ENCODE results near the gene RUSC2.
A peak's percentile ranks its signal among the peaks of the same experiment; 100 is the strongest.
"Not testable (repeated sequence)": the region's sequence is repeated elsewhere in the genome, so short reads cannot be mapped to it uniquely, and the experiment has no call there.

Gene RUSC2

GRCh38 chr9:35495984-35496383 lies 6.1 kb downstream of the RUSC2 start:
- DNase-seq (ENCODE audit: low read depth, low spot score) = no peak

DNA sequence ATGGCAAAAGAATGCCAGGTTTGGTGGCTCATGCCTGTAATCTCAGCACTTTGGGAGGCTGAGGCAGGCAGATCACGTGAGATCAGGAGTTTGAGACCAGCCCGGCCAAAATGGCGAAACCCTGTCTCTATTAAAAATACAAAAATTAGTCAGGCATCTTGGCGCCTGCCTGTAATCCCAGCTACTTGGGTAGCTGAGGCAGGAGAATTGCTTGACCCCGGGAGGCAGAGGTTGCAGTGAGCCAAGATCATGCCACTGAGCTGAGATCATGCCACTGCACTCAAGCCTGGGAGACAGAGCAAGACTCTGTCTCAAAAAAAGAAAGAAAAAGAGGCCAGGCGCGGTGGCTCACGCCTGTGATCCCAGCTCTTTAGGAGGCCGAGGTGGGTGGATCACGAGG lies 8.3 kb downstream of the RUSC2 start:
- DNase-seq (ENCODE audit: low read depth, low spot score) = not testable (repeated sequence)

DNA sequence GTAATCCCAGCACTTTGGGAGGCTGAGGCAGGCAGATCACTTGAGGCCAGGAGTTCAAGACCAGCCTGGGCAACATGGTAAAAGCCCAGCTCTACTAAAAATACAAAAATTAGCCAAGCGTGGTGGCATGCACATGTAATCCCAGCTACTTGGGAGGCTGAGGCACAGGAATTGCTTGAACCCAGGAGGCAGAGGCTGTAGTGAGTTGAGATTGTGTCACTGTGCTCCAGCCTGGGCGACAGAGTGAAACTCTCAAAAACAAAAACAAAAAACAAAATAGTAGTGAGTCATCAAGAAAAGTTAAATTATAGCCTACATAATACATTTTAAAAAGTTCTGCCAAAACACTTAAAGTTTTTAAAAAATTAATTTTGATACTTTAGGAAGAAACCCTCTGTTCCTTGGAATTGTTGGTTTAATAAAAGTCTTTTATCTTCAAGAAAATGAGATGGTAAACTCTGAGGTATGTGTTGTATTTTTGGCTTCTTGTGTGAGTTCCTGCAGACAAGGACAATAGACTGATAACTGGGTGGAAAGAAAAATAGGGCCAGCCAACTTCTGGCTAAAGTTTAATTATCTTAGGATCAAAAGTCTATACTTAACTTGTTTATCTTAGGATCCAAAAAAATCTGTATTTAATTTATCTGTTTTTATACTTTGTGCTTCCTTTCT lies 9.3 kb downstream of the RUSC2 start:
- no peak for DNase-seq (ENCODE audit: low read depth, low spot score)

- DNase-seq (ENCODE audit: low read depth, low spot score) = no peak
Observed at GRCh38 chr9:35499701-35500030, 9.8 kb downstream of the RUSC2 start.

DNA sequence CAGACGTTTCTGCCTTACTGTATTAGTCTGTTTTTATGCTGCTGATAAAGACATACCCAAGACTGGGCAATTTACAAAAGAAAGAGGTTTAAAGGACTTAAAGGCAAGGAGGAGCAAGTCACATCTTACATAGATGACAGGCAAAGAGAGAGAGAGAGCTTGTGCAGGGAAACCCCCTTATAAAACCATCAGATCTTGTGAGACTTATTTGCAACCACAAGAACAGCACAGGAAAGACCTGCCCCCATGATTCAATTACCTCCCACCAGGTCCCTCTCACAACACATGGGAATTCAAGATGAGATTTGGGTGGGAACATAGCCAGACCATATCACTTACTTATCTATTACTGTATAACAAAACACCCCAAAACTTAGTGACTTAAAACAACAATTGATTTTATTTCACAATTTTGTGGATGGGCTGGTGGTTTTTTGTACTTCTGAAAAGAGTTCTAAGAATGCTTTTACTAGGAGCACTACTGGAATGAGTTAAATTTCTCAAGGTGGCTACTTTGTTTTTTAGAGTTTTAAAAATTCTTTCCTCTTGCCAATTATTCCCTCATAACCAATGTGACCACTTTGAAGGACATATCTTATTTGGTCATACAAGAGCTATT lies 10.3 kb downstream of the RUSC2 start:
- no peak for DNase-seq (ENCODE audit: low read depth, low spot score)

DNA sequence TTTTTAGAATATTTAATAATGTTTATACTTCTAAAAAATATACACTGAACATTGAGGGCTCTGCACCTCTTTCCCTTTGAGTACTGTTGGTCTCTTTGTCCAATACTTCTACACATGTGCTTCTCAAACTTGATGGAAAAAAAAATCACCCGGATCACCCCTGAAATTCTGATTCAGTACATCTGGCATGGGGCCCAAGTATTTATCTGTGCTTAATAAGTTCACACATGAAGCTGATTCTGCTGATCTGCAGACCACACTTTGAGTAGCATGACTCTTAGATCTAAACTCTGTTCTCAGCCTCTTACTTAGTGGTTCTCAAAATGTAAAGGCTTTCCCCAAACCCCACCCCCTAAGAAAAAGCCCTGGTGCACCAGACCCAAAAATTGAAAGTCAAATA lies 12.0 kb downstream of the RUSC2 start:
- DNase-seq (ENCODE audit: low read depth, low spot score) = no peak

- no peak for DNase-seq (ENCODE audit: low read depth, low spot score)
Observed at GRCh38 chr9:35506359-35506758, 16.4 kb downstream of the RUSC2 start.

DNA sequence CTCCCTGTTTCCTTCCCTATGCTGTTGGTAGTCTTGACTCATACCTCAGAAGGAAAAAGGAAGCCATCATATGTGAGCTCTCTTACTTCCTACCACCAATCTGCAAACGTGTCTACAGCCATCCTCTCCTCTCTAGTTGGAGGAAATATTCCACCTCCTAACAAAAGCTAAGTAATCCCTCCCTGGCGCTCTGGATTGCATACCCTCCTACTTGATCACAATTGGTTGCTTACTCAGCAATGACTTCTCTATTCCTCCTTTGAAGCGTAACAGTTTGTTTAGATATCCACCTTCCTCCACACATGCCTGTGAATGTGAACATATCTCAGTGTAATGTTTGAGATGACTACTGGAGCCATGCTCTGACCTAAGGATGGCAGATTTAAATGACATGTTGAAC lies 18.2 kb downstream of the RUSC2 start:
- DNase-seq (ENCODE audit: low read depth, low spot score) = no peak

GRCh38 chr9:35510383-35510753 lies 20.5 kb downstream of the RUSC2 start:
- DNase-seq (ENCODE audit: low read depth, low spot score) = no peak

- peak; percentile 69 for DNase-seq (ENCODE audit: low read depth, low spot score)
Observed at GRCh38 chr9:35510754-35511428, 21.0 kb downstream of the RUSC2 start.

DNA sequence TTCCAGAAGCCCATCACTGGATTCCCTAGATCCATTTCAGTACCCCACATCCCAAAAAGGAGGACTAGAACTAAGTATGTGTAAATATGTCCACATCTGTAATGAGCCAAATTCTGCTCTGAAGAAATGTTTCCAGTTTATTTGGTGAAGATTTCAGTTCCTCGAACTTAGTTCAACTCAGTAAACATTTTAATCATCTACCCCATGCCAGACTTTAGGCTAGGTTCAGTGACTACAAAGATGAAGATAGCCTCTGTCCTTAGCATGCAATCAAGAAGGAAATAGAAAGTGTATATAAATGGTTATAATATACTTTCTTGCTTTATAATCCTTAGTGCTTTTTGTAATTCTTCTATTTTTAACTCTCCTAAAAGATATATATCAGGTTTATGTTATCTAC lies 21.5 kb downstream of the RUSC2 start:
- no peak for DNase-seq (ENCODE audit: low read depth, low spot score)

DNA sequence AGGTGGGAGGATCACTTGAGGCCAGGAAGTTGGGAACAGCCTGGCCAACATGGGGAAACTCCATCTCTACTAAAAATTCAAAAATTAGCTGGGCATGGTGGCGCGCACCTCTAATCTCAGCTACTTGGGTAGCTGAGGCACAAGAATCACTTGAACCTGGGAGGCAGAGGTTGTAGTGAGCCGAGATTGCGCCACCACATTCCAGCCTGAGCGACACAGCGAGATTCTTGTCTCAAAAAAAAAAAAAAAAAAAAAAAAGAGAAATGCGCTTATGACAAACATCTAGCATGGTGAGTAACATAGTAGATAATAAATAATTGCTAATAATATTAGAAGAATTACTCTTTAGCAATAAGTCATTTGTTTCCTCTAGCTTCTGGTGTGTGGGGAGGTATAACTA lies 25.9 kb downstream of the RUSC2 start:
- DNase-seq (ENCODE audit: low read depth, low spot score) = no peak

- DNase-seq (ENCODE audit: low read depth, low spot score) = no peak
Observed at GRCh38 chr9:35516479-35516878, 26.6 kb downstream of the RUSC2 start.

DNA sequence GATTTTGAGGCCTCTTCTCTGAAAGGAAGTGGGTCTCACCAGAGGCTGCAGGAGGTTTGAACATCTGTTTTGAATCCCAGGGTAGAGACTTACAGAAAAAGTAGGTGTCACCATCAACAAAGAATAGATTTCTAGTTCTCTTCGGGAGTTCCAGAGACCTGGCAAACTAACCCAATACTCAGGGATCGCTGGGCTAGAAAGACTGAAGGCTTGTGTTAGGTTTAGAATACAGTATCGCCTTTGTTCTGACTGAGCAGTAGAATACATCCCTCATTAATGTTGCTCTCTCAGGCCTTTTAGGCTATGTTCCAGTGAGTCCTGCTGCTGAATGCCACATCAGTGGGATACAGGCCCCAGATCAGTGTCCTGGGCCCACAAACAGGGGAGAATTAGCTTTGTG lies 27.2 kb downstream of the RUSC2 start:
- DNase-seq (ENCODE audit: low read depth, low spot score) = no peak

- DNase-seq (ENCODE audit: low read depth, low spot score) = no peak
Observed at GRCh38 chr9:35517552-35518224, 27.8 kb downstream of the RUSC2 start.

DNA sequence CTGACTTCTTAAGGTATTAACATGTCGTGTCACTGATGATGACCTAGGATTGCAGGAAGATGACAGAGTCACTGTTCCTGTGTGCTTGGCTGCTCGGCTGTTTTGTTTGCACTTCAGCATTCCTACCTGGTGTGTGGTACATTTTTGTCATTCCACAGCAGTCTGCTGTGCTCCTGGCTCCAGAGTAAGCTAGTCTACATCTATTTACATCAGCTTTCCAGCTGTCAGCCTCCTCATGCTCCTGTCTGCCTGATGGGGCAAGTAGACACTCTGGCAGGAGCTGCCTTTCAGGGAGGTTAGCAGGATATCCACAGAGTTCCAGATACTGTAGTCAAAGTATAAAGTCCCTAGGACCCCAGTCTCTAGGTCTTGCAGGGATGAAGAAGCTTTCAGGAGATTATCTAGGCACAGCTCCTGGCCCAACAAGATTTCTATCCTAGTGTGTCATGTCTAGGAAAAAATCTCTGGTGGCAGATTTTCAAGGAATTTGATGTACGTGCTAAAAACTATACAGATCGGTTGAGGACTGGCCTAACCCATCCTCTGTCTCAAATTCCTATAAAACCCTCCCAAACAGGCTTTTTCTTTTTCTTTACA lies 28.4 kb downstream of the RUSC2 start:
- no peak for DNase-seq (ENCODE audit: low read depth, low spot score)

DNA sequence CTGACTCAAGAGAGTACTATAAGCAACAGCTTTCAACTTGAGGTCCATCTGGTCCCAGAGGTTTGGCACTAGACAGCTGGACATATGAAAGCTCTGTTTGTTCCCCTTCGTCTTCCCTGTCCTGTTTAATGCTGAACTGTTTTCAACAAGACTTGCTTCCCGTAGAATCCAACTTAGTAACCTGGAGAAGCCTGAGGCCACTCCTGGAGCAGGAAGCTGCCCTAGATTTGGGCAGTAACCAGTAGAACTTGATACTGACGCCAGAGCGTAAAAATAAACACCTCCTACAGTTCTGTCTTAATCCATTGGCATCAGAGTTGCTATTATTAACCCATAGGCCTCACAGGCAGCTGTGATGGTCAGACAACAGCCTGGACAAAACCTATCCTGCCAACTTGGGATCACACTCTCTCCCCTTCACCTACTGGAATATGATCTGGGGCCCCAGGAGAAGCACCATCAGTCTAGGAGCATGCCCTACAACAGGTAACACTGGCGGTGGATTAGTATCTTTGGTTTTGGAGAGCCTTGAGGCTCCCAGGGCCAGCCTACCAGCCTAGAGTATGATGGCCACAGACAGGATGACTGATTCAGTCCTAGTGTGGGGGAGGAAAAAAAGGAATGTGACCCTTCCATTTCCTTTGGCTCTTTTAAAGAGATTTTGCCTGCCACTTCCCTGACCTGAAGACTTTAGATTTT lies 29.2 kb downstream of the RUSC2 start:
- DNase-seq (ENCODE audit: low read depth, low spot score) = no peak

- no peak for DNase-seq (ENCODE audit: low read depth, low spot score)
Observed at GRCh38 chr9:35519692-35520363, 29.9 kb downstream of the RUSC2 start.

DNA sequence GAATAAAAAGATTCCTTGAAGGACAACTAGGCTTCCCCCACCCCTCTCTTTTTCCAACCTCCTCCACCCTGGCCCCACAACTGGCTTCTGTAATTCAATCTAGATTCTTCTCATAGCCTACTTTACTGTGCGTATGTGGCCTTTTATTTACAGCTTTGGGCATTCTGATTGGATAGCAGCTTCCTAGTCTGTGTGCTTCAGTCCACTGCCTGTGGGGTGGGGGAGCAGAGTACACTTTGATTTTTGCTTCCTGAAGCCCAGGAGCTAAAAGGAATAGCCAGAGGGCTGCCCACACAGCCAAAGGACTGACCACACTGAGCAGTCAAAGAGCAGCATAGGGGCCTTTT lies 30.4 kb downstream of the RUSC2 start:
- no peak for DNase-seq (ENCODE audit: low read depth, low spot score)

DNA sequence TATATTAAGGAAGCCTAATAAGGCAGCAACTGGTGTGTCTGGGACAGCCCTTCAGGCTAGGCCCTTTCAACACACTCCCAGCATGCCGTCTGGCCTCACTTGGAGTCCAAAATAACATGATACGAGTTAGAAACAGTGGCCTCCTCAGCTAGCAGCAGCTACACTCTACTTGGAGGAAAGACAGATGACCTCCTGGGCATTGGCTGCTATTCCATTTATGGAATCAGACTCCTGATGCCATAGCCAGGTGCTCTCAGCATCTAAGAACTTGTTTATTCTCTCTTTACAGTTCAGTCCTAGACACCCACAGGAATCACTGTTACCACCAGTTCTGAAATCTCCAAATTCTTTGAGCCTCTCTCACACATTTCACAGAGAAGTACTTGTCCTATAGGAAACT lies 31.8 kb downstream of the RUSC2 start:
- no peak for DNase-seq (ENCODE audit: low read depth, low spot score)

DNA sequence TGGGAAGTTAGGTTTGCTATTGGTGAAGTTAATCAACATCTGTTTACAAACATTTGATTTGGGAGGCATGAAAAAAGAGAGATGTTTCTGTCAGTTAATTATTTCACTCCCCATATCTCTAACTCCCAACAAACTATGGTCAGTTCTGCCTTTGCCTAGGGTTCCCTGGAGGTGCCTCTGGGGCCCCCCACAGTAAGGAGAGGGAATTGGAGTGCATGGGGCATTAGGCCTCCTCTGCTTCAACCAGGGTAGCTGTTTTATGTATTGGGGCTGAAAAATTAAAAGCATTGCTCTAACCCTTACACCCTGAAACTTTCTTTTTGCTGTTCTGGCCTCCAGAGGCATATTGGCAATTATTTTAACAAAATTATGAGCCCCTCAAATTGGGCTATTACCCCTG lies 32.3 kb downstream of the RUSC2 start:
- DNase-seq (ENCODE audit: low read depth, low spot score) = no peak

All from smooth muscle cell of the brain vasculature (primary cell).